Sigmoid colon (tissue), 7 donors: ENCODE results near the gene NLRX1. TPM values are rescaled to one million over a fixed set of nuclear protein-coding genes. Genes with fewer than 3 reads are reported as not detected.

Experiments used
- DNase-seq: peaks from one replicate; pipeline ENCODE4 v3.0.0-alpha.2; 2019
- H3K27ac ChIP-seq, 4 donors: fragments of 200-600 bp; sonication (generic); one replicate each; pipeline ENCODE4 v1.5.1; 2016 to 2019; ENCODE audit warnings: mild to moderate bottlenecking in 1 of 4
- H3K27me3 ChIP-seq, 3 donors: fragments of 200-600 bp; sonication (generic); one replicate each; pipeline ENCODE4 v1.5.1; 2019; ENCODE audit warnings: mild to moderate bottlenecking in 1 of 3
- H3K36me3 ChIP-seq, 4 donors: fragments of 200-600 bp; sonication (generic); one replicate each; pipeline ENCODE4 v1.5.1; 2016 to 2019
- H3K4me1 ChIP-seq, 4 donors: fragments of 200-600 bp; sonication (generic); one replicate each; pipeline ENCODE4 v1.5.1; 2017 to 2019
- H3K4me3 ChIP-seq, 4 donors: fragments of 200-600 bp; sonication (generic); one replicate each; pipeline ENCODE4 v1.5.1; 2017 to 2019; ENCODE audit warnings: mild to moderate bottlenecking in 2 of 4, moderate library complexity in 1 of 4
- H3K9me3 ChIP-seq, 4 donors: fragments of 200-600 bp in 3 of 4; sonication (generic) in 3 of 4; one replicate each; pipeline versions ENCODE4 v1.5.1 to v1.6.1; 2013 to 2019
- CTCF ChIP-seq, 4 experiments: fragments of 450-650 bp in 3 of 4; fragments of 200-600 bp in 1 of 4; IDR thresholded peaks; one replicate each; pipeline ENCODE4 v1.5.1; 2016 to 2019; ENCODE audit warnings: antibody characterized with exemption in 4 of 4, mild to moderate bottlenecking in 3 of 4, moderate library complexity in 2 of 4
- EP300 ChIP-seq, 4 donors: sonication (generic); formaldehyde crosslinking; IDR thresholded peaks; one replicate each; pipeline ENCODE4 v1.6.1; 2017; ENCODE audit warnings: antibody characterized with exemption in 4 of 4
- POLR2A ChIP-seq, 2 donors: fragments of 450-650 bp; IDR thresholded peaks; one replicate each; pipeline ENCODE4 v1.6.1; 2016; ENCODE audit warnings: antibody characterized with exemption in 2 of 2, mild to moderate bottlenecking in 2 of 2, moderate library complexity in 2 of 2
- POLR2AphosphoS5 ChIP-seq, 4 donors: sonication (generic); formaldehyde crosslinking; IDR thresholded peaks; one replicate each; pipeline ENCODE4 v1.6.1; 2017; ENCODE audit warnings: antibody characterized with exemption in 4 of 4
- WGBS, 2 donors: extraction: QIAGEN DNeasy Blood & Tissue Kit; methylation state at CpG; one replicate each; pipeline ENCODE4 v1.1.7; 2013; 5-methylcytosine and 5-hydroxymethylcytosine counted together
- intact Hi-C: fragments of 100-400 bp; cut with DNase I; formaldehyde crosslinking; loops from one replicate; pipeline ENCODE4 v1.15.1; 2023
- polyA plus RNA-seq, 3 donors: library from polyadenylated mRNA; stranded (reverse); fragments of 200-250 nt; gene quantifications; one replicate each; pipeline ENCODE4 v1.2.3, GENCODE V29; 2013
- total RNA-seq, 4 donors: library from RNA; depleted of rRNA; stranded (reverse); fragments of >200 nt; gene quantifications; one replicate each; pipeline ENCODE4 v1.1.0, GENCODE V29; 2016
- donor health status: healthy with polysubstance abuse.
- donor health status: Bipolar disorder and iron deficiency.
- donor health status: healthy.

Gene NLRX1
- total and polyA plus RNA-seq, 7 donors = 3.9 to 21.9 (median 10.7) TPM

GRCh38 chr11:119121008-119121810 is 47.3 kb upstream of the NLRX1 start, which contains the start of gene HINFP:
Gene HINFP, plus strand, starts transcription at chr11:119121580. Its CDS starts 5,365 bp downstream, at chr11:119126945.
- peak; percentile 100 for DNase-seq
- intact Hi-C loops = loop anchor here (2.0 kb wide), 1 partner anchor 14 kb away; the partner anchor contains the start of gene C2CD2L
- H3K9me3 ChIP-seq = no peaks in the 10 kb centered on the region
- peak within 1 kb of the TSS; percentile 84 to 90 (median 84) for H3K27ac ChIP-seq
- TF ChIP-seq POLR2A (IDR thresholded peaks at IDR 0.05) (peak; percentile 64 to 70), POLR2AphosphoS5 (IDR thresholded peaks at IDR 0.05) (peak; percentile 87 to 96 (median 92)), EP300 (IDR thresholded peaks at IDR 0.05) (no peak), CTCF (IDR thresholded peaks at IDR 0.05) (no peak)
- no peaks in the 10 kb centered on the region for H3K27me3 ChIP-seq
- 0 to 1% methylated on average over 54 of the region's 54 CpGs for WGBS, 2 donors
- peaks cover 0 to 22% (median 9%) of the 10 kb centered on the region in 4 donors for H3K36me3 ChIP-seq
- peaks cover 0 to 19% (median 17%) of the 10 kb centered on the region in 4 donors for H3K4me1 ChIP-seq
- peak within 1 kb of the TSS; percentile 68 to 88 (median 80) for H3K4me3 ChIP-seq

- DNase-seq = no peak
- TF ChIP-seq EP300 (IDR thresholded peaks at IDR 0.05) = no peak
- no peak for TF ChIP-seq POLR2AphosphoS5 (IDR thresholded peaks at IDR 0.05)
- no peak for TF ChIP-seq CTCF (IDR thresholded peaks at IDR 0.05)
- no peak for TF ChIP-seq POLR2A (IDR thresholded peaks at IDR 0.05)
- intact Hi-C loops = loop anchor here (2.0 kb wide), 1 partner anchor 15 kb away; the partner anchor contains the start of gene C2CD2L
- WGBS, 2 donors = 0% methylated on average over 20 of the region's 20 CpGs
- Histone ChIP-seq H3K4me3 (peak overlapping the region; percentile 68 to 88 (median 80)), H3K4me1 (peaks cover 0 to 21% (median 17%) of the 10 kb centered on the region in 4 donors), H3K27me3 (no peaks in the 10 kb centered on the region), H3K36me3 (peaks cover 0 to 21% (median 6%) of the 10 kb centered on the region in 4 donors), H3K9me3 (no peaks in the 10 kb centered on the region), H3K27ac (peak overlapping the region; percentile 84 to 90 (median 84))
Measured at GRCh38 chr11:119121811-119122124, 46.8 kb upstream of the NLRX1 start.

- no peak overlapping the region for H3K27ac ChIP-seq
- 53 to 78% methylated on average over 6 of the region's 6 CpGs for WGBS, 2 donors
- peaks cover 0 to 18% (median 11%) of the 10 kb centered on the region in 4 donors for H3K4me1 ChIP-seq
- H3K27me3 ChIP-seq = no peaks in the 10 kb centered on the region
- intact Hi-C loops = no loop called here
- no peak overlapping the region for H3K4me3 ChIP-seq
- H3K9me3 ChIP-seq = no peaks in the 10 kb centered on the region
- peaks cover 17 to 59% (median 28%) of the 10 kb centered on the region in 4 donors for H3K36me3 ChIP-seq
- no peak for TF ChIP-seq POLR2A (IDR thresholded peaks at IDR 0.05)
- no peak for TF ChIP-seq EP300 (IDR thresholded peaks at IDR 0.05)
- no peak for TF ChIP-seq CTCF (IDR thresholded peaks at IDR 0.05)
- no peak for TF ChIP-seq POLR2AphosphoS5 (IDR thresholded peaks at IDR 0.05)
- no peak for DNase-seq
Measured at GRCh38 chr11:119125821-119126220, 42.7 kb upstream of the NLRX1 start.

- H3K4me1 ChIP-seq = peaks cover 0 to 14% (median 11%) of the 10 kb centered on the region in 4 donors
- no peak for DNase-seq
- WGBS, 2 donors = 59 to 69% methylated on average over 5 of the region's 5 CpGs
- intact Hi-C loops = no loop called here
- peaks cover 26 to 68% (median 37%) of the 10 kb centered on the region in 4 donors for H3K36me3 ChIP-seq
- TF ChIP-seq POLR2AphosphoS5 (IDR thresholded peaks at IDR 0.05) = no peak
- no peak for TF ChIP-seq CTCF (IDR thresholded peaks at IDR 0.05)
- H3K4me3 ChIP-seq = no peak overlapping the region
- peak overlapping the region in 1 of 4 donors; percentile 4 for H3K27ac ChIP-seq
- no peaks in the 10 kb centered on the region for H3K27me3 ChIP-seq
- no peaks in the 10 kb centered on the region for H3K9me3 ChIP-seq
Measured at GRCh38 chr11:119126675-119127268, 41.8 kb upstream of the NLRX1 start.
